A549 (cell line): ENCODE data around the gene PIGC. TPM values are rescaled to one million over a fixed set of nuclear protein-coding genes. Genes with fewer than 3 reads are reported as not detected.

ENCODE experiments used
- ATAC-seq, 2 experiments: fragments of 200-7000 bp in 1 of 2; fragments of >200 bp in 1 of 2; cut with Nextera tagmentation in 1 of 2; cut with Tn5 transposase in 1 of 2; 3 replicates each; pipeline versions ENCODE4 v1.8.0 to v1.9.1; 2018 to 2020; ENCODE audit warnings: mild to moderate bottlenecking in 1 of 2, moderate library complexity in 1 of 2
- CTCF ChIA-PET: fragments of 300-600 bp; sonication (Branson Sonifier 250); formaldehyde crosslinking; extraction: SDS; loops from one replicate; lab custom pipeline; 2021; ENCODE audit warnings: antibody characterized with exemption, inconsistent platforms; lab: Yijun Ruan, JAX
- POLR2A ChIA-PET: fragments of 350-600 bp; formaldehyde crosslinking; extraction: SDS; loops from one replicate; lab custom pipeline; 2021; ENCODE audit warnings: antibody characterized with exemption, inconsistent platforms; lab: Yijun Ruan, JAX
- DNase-seq, 2 experiments: peaks; one replicate each; pipeline versions ENCODE4 v3.0.0 to v3.0.0-alpha.2; 2011 to 2016; ENCODE audit warnings: low read depth in 1 of 2, low spot score in 1 of 2
- FAIRE-seq: peaks from 2 replicates; lab custom pipeline; 2011; peaks lifted over from hg19 to GRCh38; lab: Jason Lieb, UNC
- H3K27ac ChIP-seq, 2 experiments: fragments of >200 bp; sonication (Bioruptor Twin); formaldehyde crosslinking; 3 replicates each; pipeline ENCODE4 v1.5.1; 2016 to 2017
- H3K4me1 ChIP-seq: fragments of >200 bp; sonication (Bioruptor Twin); formaldehyde crosslinking; 3 replicates; pipeline ENCODE4 v1.6.1; 2016
- H3K4me2 ChIP-seq: fragments of >200 bp; sonication (Bioruptor Twin); formaldehyde crosslinking; 3 replicates; pipeline ENCODE4 v1.6.1; 2016
- H3K4me3 ChIP-seq: fragments of >200 bp; sonication (Bioruptor Twin); formaldehyde crosslinking; 3 replicates; pipeline ENCODE4 v1.5.1; 2016
- H3K9me3 ChIP-seq: fragments of >200 bp; sonication (Bioruptor Twin); formaldehyde crosslinking; 3 replicates; pipeline ENCODE4 v1.6.1; 2016
- ATOH8 ChIP-seq: fragments of 250-450 bp; sonication (Bioruptor Pico); IDR thresholded peaks from 2 replicates; pipeline ENCODE4 v1.5.0; 2020; ENCODE audit warnings: low read depth, mild to moderate bottlenecking, moderate library complexity
- BHLHE40 ChIP-seq: IDR thresholded peaks from 2 replicates; pipeline ENCODE4 v1.6.1; 2012; ENCODE audit warnings: low read depth, low read length, inconsistent platforms
- CBX8 ChIP-seq: fragments of 200-600 bp; sonication (generic); IDR thresholded peaks from 2 replicates; pipeline ENCODE4 v1.6.1; 2016
- CHD4 ChIP-seq: fragments of 200-600 bp; sonication (generic); IDR thresholded peaks from 2 replicates; pipeline ENCODE4 v1.6.1; 2016; ENCODE audit warnings: antibody characterized with exemption, mild to moderate bottlenecking, borderline replicate concordance
- EHF ChIP-seq: fragments of 250-450 bp; sonication (Bioruptor Pico); IDR thresholded peaks from 2 replicates; pipeline ENCODE4 v1.5.0; 2020; ENCODE audit warnings: mild to moderate bottlenecking
- EP300 ChIP-seq, 2 experiments: fragments of >200 bp; sonication (Bioruptor Twin); formaldehyde crosslinking; IDR thresholded peaks; 2 replicates in 1 of 2; 3 replicates in 1 of 2; pipeline ENCODE4 v1.6.1; 2016 to 2017
- FOSL2 ChIP-seq, 2 experiments: fragments of 450-650 bp in 1 of 2; fragments of >200 bp in 1 of 2; sonication (Bioruptor Twin) in 1 of 2; formaldehyde crosslinking; IDR thresholded peaks; 2 replicates each; pipeline versions ENCODE4 v1.5.0 to v1.6.1; 2016 to 2020; ENCODE audit warnings: mild to moderate bottlenecking in 1 of 2, moderate library complexity in 1 of 2
- HDAC2 ChIP-seq: fragments of 200-600 bp; sonication (generic); IDR thresholded peaks from 2 replicates; pipeline ENCODE4 v1.6.1; 2016
- HEYL ChIP-seq: fragments of 250-450 bp; sonication (Bioruptor Pico); IDR thresholded peaks from 2 replicates; pipeline ENCODE4 v1.8.0; 2021; ENCODE audit warnings: mild to moderate bottlenecking, moderate library complexity
- HOXA7 ChIP-seq: fragments of 250-450 bp; sonication (Bioruptor Pico); IDR thresholded peaks from 2 replicates; pipeline ENCODE4 v1.5.0; 2020; ENCODE audit warnings: mild to moderate bottlenecking, moderate library complexity
- HOXB13 ChIP-seq: fragments of 250-450 bp; sonication (Bioruptor Pico); IDR thresholded peaks from 2 replicates; pipeline ENCODE4 v1.5.0; 2020; ENCODE audit warnings: low read depth, mild to moderate bottlenecking, moderate library complexity
- KDM1A ChIP-seq: fragments of 200-600 bp; sonication (generic); IDR thresholded peaks from 2 replicates; pipeline ENCODE4 v1.6.1; 2016; ENCODE audit warnings: low read depth, mild to moderate bottlenecking
- KDM5A ChIP-seq: fragments of 200-600 bp; sonication (generic); IDR thresholded peaks from 2 replicates; pipeline ENCODE4 v1.6.1; 2016; ENCODE audit warnings: antibody characterized with exemption, mild to moderate bottlenecking
- MAZ ChIP-seq: fragments of 150-350 bp; IDR thresholded peaks from 2 replicates; pipeline ENCODE4 v1.6.1; 2014; ENCODE audit warnings: antibody characterized with exemption, low read depth, low read length, borderline replicate concordance
- NPAS2 ChIP-seq: fragments of 250-450 bp; sonication (Bioruptor Pico); IDR thresholded peaks from 2 replicates; pipeline ENCODE4 v1.8.0; 2022; ENCODE audit warnings: mild to moderate bottlenecking, moderate library complexity, borderline replicate concordance
- PBX3 ChIP-seq: IDR thresholded peaks from 2 replicates; pipeline ENCODE4 v1.6.1; 2012
- POLR2AphosphoS2 ChIP-seq: conservative IDR thresholded peaks from 2 replicates; pipeline ENCODE4 v1.6.1; 2012; ENCODE audit warnings: low read length, improper control_type of control experiment, inconsistent platforms
- RAD21 ChIP-seq, 2 experiments: fragments of >200 bp in 1 of 2; sonication (Bioruptor Twin) in 1 of 2; formaldehyde crosslinking in 1 of 2; IDR thresholded peaks in 1 of 2; conservative IDR thresholded peaks in 1 of 2; 2 replicates in 1 of 2; 3 replicates in 1 of 2; pipeline ENCODE4 v1.6.1; 2012 to 2018; ENCODE audit warnings: inconsistent platforms in 1 of 2
- RARB ChIP-seq: fragments of 250-450 bp; sonication (Bioruptor Pico); IDR thresholded peaks from 2 replicates; pipeline ENCODE4 v1.8.0; 2021; ENCODE audit warnings: mild to moderate bottlenecking, moderate library complexity
- RFX5 ChIP-seq: fragments of 450-650 bp; IDR thresholded peaks from 2 replicates; pipeline ENCODE4 v1.7.1; 2014; ENCODE audit warnings: antibody characterized with exemption, mild to moderate bottlenecking, moderate library complexity
- TFCP2L1 ChIP-seq: fragments of 250-450 bp; sonication (Bioruptor Pico); IDR thresholded peaks from 2 replicates; pipeline ENCODE4 v1.5.0; 2021; ENCODE audit warnings: mild to moderate bottlenecking
- TP53 ChIP-seq: fragments of 250-450 bp; sonication (Bioruptor Pico); IDR thresholded peaks from 2 replicates; pipeline ENCODE4 v1.5.0; 2021; ENCODE audit warnings: mild to moderate bottlenecking, moderate library complexity
- USF2 ChIP-seq: fragments of 450-650 bp; IDR thresholded peaks from 2 replicates; pipeline ENCODE4 v1.6.1; 2014; ENCODE audit warnings: antibody characterized with exemption
- ZFP36 ChIP-seq: fragments of 450-650 bp; IDR thresholded peaks from 2 replicates; pipeline ENCODE4 v1.6.1; 2014; ENCODE audit warnings: borderline replicate concordance; ENCODE audit not compliant: partially characterized antibody
- WGBS: methylation state at CpG from one replicate; pipeline ENCODE4 v1.1.6; 2017; ENCODE audit errors: missing lambda C conversion rate; 5-methylcytosine and 5-hydroxymethylcytosine counted together
- polyA plus RNA-seq, 4 experiments: library from polyadenylated mRNA; depleted of rRNA in 3 of 4; stranded (reverse); fragments of >200 nt; fragmentation: RNase III in 1 of 4; extraction: RNeasy Plus Mini Kit Qiagen cat#74134 plus additional on column Dnase treatment in 1 of 4; gene quantifications; 2 replicates in 3 of 4; 3 replicates in 1 of 4; pipeline ENCODE4 v1.2.3, GENCODE V29; 2011 to 2017
- TF ChIP-seq, protein P1 (sequence below): fragments of 200-600 bp; sonication (generic); IDR thresholded peaks from 2 replicates; pipeline ENCODE4 v1.6.1; 2016; ENCODE audit warnings: antibody characterized with exemption, mild to moderate bottlenecking, moderate library complexity
- TF ChIP-seq, protein P2 (sequence below): fragments of >200 bp; sonication (Bioruptor Twin); formaldehyde crosslinking; IDR thresholded peaks from 2 replicates; pipeline ENCODE4 v1.6.1; 2016
- TF ChIP-seq, protein P3 (sequence below): IDR thresholded peaks from 2 replicates; pipeline ENCODE4 v1.6.1; 2012; ENCODE audit warnings: low read depth, borderline replicate concordance

PIGC gene
- polyA plus RNA-seq, 2 of the 4 experiments (the other 2 are of a cell fraction): 30.7 to 50.0 TPM

DNA sequence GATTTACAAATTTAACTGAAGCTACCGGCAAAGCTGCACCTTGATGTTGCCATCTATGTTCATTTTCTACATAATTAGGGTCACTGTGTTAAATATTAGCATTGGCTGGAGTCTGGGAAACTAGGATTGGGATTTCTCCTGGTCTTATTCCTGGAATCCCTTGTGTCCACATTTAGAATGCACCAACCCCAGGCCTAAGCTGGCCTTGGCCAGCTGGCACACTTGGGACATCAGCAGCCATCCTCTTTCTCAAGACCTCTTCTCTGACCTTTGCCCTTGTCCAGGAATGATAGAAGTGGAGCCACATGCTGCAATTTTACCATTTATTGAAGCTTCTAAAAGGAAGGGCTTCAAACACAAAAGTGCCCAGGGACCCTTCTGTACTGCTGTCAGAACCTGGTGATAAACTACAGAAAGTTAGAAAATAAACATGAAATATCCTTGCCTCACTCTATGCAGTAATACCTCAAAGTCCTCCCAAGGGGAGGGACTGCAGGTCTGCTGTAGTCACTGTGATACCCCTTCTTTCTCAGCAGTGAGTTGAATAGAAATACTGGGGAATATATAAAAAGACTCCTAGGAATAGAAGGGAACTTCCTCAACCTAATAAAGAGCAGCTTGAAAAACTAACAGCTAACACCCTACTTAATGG, 13.7 kb upstream of the PIGC start:
- FAIRE-seq (no peak), DNase-seq (no peak)
- H3K9me3 ChIP-seq: no peaks in the 10 kb centered on the region
- CTCF ChIA-PET: interaction anchor here (1.2 to 1.9 kb wide), 5 partner anchors 8 to 262 kb away, joined by 3 to 8 read pairs (median 3); partner anchors contain the start of gene PIGC
- WGBS: 94% methylated on average over 1 of the region's 1 CpG
- POLR2A ChIA-PET: no interaction called here
- H3K4me3 ChIP-seq: no peak overlapping the region
- peaks cover 43% of the 10 kb centered on the region for H3K4me1 ChIP-seq
- H3K27ac ChIP-seq: no peak overlapping the region
- no peak for TF ChIP-seq ZFP36
- TF ChIP-seq, protein P1, sequence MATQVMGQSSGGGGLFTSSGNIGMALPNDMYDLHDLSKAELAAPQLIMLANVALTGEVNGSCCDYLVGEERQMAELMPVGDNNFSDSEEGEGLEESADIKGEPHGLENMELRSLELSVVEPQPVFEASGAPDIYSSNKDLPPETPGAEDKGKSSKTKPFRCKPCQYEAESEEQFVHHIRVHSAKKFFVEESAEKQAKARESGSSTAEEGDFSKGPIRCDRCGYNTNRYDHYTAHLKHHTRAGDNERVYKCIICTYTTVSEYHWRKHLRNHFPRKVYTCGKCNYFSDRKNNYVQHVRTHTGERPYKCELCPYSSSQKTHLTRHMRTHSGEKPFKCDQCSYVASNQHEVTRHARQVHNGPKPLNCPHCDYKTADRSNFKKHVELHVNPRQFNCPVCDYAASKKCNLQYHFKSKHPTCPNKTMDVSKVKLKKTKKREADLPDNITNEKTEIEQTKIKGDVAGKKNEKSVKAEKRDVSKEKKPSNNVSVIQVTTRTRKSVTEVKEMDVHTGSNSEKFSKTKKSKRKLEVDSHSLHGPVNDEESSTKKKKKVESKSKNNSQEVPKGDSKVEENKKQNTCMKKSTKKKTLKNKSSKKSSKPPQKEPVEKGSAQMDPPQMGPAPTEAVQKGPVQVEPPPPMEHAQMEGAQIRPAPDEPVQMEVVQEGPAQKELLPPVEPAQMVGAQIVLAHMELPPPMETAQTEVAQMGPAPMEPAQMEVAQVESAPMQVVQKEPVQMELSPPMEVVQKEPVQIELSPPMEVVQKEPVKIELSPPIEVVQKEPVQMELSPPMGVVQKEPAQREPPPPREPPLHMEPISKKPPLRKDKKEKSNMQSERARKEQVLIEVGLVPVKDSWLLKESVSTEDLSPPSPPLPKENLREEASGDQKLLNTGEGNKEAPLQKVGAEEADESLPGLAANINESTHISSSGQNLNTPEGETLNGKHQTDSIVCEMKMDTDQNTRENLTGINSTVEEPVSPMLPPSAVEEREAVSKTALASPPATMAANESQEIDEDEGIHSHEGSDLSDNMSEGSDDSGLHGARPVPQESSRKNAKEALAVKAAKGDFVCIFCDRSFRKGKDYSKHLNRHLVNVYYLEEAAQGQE: no peak
- no peak for TF ChIP-seq KDM5A
- TF ChIP-seq CBX8: no peak
- no peak for TF ChIP-seq ATOH8 (CRISPR knock-in tag)
- TF ChIP-seq, protein P2, sequence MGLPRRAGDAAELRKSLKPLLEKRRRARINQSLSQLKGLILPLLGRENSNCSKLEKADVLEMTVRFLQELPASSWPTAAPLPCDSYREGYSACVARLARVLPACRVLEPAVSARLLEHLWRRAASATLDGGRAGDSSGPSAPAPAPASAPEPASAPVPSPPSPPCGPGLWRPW: no peak
- no peak for TF ChIP-seq EHF
- no peak for TF ChIP-seq RFX5
- no peak for TF ChIP-seq KDM1A
- TF ChIP-seq NPAS2 (CRISPR knock-in tag): no peak
- no peak for TF ChIP-seq TFCP2L1 (CRISPR knock-in tag)
- no peak for TF ChIP-seq PBX3
- no peak for TF ChIP-seq RAD21 (conservative IDR thresholded peaks at IDR 0.05 in 1 of 2, IDR thresholded peaks at IDR 0.05 in 1 of 2)
- no peak for TF ChIP-seq POLR2AphosphoS2
- no peak for TF ChIP-seq HOXA7 (CRISPR knock-in tag)
- TF ChIP-seq HEYL (CRISPR knock-in tag): no peak
- TF ChIP-seq CHD4: no peak
- no peak for TF ChIP-seq HOXB13 (CRISPR knock-in tag)
- TF ChIP-seq TP53 (CRISPR knock-in tag): no peak
- no peak for TF ChIP-seq RARB
- TF ChIP-seq, all 56 proteins: peak for 0
- ATAC-seq: no peak
- H3K4me2 ChIP-seq: no peak overlapping the region

GRCh38 chr1:172456344-172456769, 12.5 kb upstream of the PIGC start:
- TF ChIP-seq HEYL (CRISPR knock-in tag): no peak
- TF ChIP-seq BHLHE40: no peak
- no peak for TF ChIP-seq FOSL2 (IDR thresholded peaks at IDR 0.05)
- no peak for TF ChIP-seq FOSL2 (CRISPR knock-in tag; IDR thresholded peaks at IDR 0.05)
- no peak for TF ChIP-seq EP300 (IDR thresholded peaks at IDR 0.05)
- TF ChIP-seq MAZ: no peak
- TF ChIP-seq USF2: no peak
- no peak for TF ChIP-seq NPAS2 (CRISPR knock-in tag)
- TF ChIP-seq, protein P3, sequence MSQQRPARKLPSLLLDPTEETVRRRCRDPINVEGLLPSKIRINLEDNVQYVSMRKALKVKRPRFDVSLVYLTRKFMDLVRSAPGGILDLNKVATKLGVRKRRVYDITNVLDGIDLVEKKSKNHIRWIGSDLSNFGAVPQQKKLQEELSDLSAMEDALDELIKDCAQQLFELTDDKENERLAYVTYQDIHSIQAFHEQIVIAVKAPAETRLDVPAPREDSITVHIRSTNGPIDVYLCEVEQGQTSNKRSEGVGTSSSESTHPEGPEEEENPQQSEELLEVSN: no peak
- TF ChIP-seq HDAC2: no peak
- TF ChIP-seq ZFP36: no peak
- TF ChIP-seq, all 56 proteins: peak for 0
- WGBS: 84% methylated on average over 5 of the region's 5 CpGs
- POLR2A ChIA-PET: no interaction called here
- H3K4me2 ChIP-seq: no peak overlapping the region
- no peak overlapping the region for H3K4me3 ChIP-seq
- no peak overlapping the region for H3K27ac ChIP-seq
- FAIRE-seq: no peak
- H3K4me1 ChIP-seq: peaks cover 49% of the 10 kb centered on the region
- CTCF ChIA-PET: interaction anchor here (1.6 to 1.9 kb wide), 2 partner anchors 114 to 263 kb away, joined by 3 to 6 read pairs; no protein-coding TSS in a partner anchor
- DNase-seq: no peak
- ATAC-seq: no peak
- no peaks in the 10 kb centered on the region for H3K9me3 ChIP-seq
